Activated CD8-positive, alpha-beta memory T cell treated with anti-CD3 and anti-CD28 coated beads for 36 hours (primary cell): ENCODE results near the gene STAT3. TPM values are rescaled to one million over a fixed set of nuclear protein-coding genes. Genes with fewer than 3 reads are reported as not detected.
"Not testable (repeated sequence)": the region's sequence is repeated elsewhere in the genome, so short reads cannot be mapped to it uniquely, and the experiment has no call there.

Experiments
- CTCF ChIA-PET: fragments of 350-600 bp; sonication (Branson Sonifier 250); formaldehyde crosslinking; loops from one replicate; lab custom pipeline; 2021; ENCODE audit warnings: antibody characterized with exemption; lab: Charles Lee
- POLR2A ChIA-PET: fragments of 350-600 bp; sonication (Branson Sonifier 250); formaldehyde crosslinking; loops from one replicate; lab custom pipeline; 2021; ENCODE audit warnings: antibody characterized with exemption; lab: Charles Lee
- total RNA-seq, 2 experiments: library from RNA; stranded (reverse); gene quantifications; one replicate each; pipeline ENCODE4 v1.2.3, GENCODE V29; 2021

The STAT3 gene
- total RNA-seq = 100 to 1,000 TPM; 179 TPM

DNA sequence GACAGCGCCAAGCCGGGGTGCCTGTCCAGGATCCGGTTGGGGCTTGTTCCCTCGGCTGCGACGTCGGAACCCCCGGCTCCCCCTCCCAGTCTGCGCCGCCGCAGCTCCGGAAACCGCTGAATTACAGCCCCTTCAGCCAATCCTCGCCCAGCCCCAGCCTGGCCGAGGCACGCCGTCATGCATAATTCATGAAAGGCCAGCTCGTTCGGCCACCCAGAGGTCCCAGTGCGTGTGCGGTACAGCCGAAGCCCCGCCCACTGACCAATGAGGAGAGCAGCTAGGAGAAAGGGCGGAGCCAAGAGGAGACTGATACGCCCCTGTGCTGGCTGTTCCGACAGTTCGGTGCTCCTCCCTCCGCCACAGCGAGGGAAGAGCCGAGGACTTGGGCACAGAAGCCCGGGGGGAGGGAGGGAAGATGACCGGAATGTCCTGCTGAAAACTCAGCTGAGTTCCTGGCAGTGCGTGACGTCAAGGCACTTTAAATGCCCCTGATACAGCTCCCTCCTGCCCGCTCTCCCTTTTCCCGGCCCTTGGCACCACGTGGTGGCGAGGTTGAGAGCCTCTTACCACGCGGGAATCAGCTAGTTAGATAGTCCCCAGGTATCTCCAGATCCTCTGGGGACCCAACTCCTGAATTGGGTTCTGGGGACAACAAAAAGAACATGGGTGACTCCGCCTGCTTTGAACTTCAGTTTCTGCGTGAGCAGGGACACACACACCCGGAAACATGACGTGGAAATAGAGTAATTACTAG lies at the start of gene STAT3:
STAT3 (minus strand) TSS at position 62 of the 754 bp plus-strand sequence. CDS start 39,926 bp downstream, outside the sequence.
- ChIA-PET CTCF (interaction anchor here (0.6 to 2.3 kb wide), 19 partner anchors 8 to 142 kb away, joined by 3 to 15 read pairs (median 4); partner anchors contain the start of gene STAT5A), POLR2A (interaction anchor here (0.5 to 1.8 kb wide), 12 partner anchors 10 to 144 kb away, joined by 3 to 19 read pairs (median 4); no protein-coding TSS in a partner anchor)

DNA sequence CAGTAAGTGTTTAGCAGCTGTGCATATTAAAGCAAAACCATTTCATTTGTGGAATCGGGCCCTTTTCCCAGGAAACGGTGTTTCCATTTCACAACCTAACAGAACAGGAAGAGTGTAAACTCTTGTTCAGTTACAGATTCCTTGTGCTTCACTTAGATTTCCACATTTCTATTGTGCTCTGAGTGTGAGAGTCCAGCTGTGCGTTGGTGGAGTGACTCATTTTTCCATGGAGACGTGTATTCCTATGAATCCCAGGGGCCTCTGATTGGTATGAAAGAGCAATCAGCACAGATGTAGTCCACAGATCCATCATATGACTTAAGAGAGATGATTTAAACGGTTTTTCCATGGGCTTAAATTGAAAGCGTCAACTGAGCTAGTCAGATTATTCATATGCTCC lies 48.1 kb upstream of the STAT3 start:
- ChIA-PET CTCF (interaction anchor here (0.9 to 1.0 kb wide), 2 partner anchors 81 to 94 kb away, joined by 3 to 4 read pairs; no protein-coding TSS in a partner anchor), POLR2A (no interaction called here)

DNA sequence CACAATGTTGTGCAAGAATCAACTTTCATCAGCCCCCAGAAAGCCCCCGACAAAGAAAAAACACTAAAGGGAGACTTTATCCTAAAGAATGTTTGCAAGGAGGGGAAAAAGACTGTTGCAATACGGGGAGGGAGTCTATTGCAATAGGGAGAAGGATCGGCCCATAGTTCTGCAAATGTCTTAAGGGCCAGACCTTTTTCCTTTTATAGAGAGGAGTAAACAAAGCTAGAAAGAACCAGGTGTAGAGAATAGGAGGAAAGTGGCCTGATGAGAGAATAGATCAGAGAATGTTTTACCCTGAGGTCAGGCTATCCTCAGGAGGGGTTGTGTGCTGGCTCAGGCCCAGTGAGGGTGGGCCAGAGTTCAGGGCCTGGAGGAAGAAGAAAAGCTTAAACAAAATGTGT lies 43.5 kb upstream of the STAT3 start:
- CTCF ChIA-PET = interaction anchor here (1.1 kb wide), 1 partner anchor 105 kb away, joined by 4 read pairs; the partner anchor contains the start of gene NAGLU
- POLR2A ChIA-PET = no interaction called here

- ChIA-PET CTCF (interaction anchor here (0.7 to 2.7 kb wide), 5 partner anchors 12 to 97 kb away, joined by 3 to 10 read pairs (median 6); no protein-coding TSS in a partner anchor), POLR2A (interaction anchor here (0.7 kb wide), 1 partner anchor 91 kb away, joined by 5 read pairs; no protein-coding TSS in a partner anchor)
These were observed 41.6 kb upstream of the STAT3 start for GRCh38 chr17:42429726-42430447.

DNA sequence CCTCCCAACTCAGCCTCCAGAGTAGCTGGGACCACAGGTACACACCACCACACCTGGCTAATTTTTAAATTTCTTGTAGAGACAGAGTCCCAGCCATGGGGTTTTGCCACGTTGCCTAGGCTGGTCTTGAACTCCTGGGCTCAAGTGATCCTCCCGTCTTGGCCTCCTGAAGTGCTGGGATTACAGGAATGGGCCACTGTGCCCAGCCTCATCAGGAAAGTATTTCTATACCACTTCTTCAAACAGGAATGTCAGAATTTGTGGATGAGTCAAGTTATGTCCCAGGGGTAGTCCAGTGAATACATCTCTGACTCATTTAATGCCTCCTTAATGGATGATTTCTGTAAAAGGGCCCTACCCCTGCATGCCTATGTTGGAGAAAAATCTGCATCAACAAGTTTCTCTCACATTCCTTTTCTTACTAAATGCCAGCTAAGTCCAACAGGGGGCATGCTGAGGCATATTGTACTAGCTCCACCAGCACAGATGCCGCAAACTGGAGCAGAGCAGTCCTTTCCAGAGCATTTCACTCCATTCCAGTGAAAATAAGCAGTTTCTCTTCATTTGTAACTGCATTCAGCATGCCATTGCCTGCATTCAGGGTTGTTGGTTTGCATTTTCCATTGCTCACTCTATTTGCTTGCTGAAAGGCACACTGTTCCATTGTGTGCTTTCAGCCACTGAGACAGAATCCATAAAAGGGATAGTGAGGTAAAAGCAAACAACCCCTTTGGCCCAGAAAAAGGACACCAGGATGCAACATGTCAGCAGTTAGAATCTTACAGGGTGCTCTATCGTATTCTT lies 40.1 kb upstream of the STAT3 start:
- POLR2A ChIA-PET = no interaction called here
- CTCF ChIA-PET = interaction anchor here (0.7 to 2.7 kb wide), 6 partner anchors 9 to 116 kb away, joined by 3 to 10 read pairs (median 5); no protein-coding TSS in a partner anchor

- ChIA-PET CTCF (interaction anchor here (0.7 to 1.2 kb wide), 2 partner anchors 93 to 203 kb away, joined by 3 to 4 read pairs; no protein-coding TSS in a partner anchor), POLR2A (no interaction called here)
These were observed 36.9 kb upstream of the STAT3 start for GRCh38 chr17:42424991-42425610.

DNA sequence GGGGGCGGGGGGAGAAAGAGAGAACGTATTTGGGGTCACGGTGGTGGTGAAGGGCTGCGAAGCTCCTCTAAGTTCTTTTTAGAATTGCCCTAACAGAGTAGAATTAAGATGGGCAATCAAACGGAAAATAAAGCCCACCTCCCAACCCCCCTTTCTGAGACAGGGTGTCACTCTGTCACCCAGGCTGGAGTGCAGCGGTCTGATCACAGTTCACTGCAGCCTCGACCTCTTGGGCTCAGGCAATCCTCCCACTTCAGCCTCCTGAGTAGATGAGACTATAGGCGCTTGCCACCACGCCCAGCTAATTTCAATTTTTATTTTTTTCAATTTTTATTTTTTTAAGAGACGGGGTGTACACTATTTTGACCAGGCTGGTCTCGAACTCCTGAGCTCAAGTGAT lies 35.5 kb upstream of the STAT3 start:
- ChIA-PET POLR2A (interaction anchor here (0.6 kb wide), 1 partner anchor 242 kb away, joined by 8 read pairs; no protein-coding TSS in a partner anchor), CTCF (interaction anchor here (1.0 to 1.7 kb wide), 3 partner anchors 18 to 101 kb away, joined by 3 to 6 read pairs (median 3); no protein-coding TSS in a partner anchor)

DNA sequence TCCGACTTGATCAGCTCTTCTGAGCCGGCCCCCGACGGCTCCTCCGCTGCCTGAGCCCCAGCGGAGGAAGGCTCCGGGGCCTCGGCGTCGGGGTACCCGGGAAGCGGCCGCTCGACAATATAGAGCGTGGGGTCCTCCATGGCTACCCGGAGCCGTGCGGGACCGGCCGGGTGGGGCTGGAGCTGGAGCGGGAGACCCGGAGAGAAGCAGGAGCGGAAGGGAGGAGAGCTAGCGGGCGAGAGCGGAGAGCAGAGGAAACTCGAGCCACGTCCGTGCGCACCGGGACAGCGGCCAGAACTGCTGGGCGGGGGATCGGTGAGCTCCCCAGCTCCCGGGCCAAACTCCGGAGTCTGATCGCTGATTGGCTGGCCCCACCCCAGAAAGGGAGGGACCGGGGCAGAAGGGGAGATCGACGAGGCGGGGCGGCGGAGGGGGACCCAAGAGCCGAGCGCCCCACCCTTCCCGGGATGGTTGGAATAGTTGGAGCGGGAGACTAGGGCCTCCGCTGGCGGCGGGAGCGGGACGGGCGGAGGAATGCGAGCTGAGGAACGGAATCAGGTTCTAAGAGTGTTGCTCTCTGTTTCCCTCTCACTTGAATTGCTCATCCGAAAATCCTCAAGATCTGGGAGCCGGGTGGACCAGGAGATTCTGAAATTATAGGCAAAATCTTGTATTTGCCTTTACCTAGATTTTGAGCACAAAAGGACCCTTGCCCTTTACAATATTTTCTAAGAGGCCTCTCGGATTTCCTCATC lies 34.9 kb upstream of the STAT3 start, which contains the start of gene CAVIN1:
CAVIN1 (minus strand) TSS at position 299 of the 755 bp plus-strand sequence; CDS start at position 140, 159 bp downstream.
- CTCF ChIA-PET = interaction anchor here (1.0 to 1.7 kb wide), 6 partner anchors 17 to 104 kb away, joined by 3 to 9 read pairs (median 4); no protein-coding TSS in a partner anchor
- POLR2A ChIA-PET = interaction anchor here (0.6 to 1.0 kb wide), 3 partner anchors 27 to 242 kb away, joined by 3 to 8 read pairs (median 3); partner anchors contain the start of gene STAT5A

DNA sequence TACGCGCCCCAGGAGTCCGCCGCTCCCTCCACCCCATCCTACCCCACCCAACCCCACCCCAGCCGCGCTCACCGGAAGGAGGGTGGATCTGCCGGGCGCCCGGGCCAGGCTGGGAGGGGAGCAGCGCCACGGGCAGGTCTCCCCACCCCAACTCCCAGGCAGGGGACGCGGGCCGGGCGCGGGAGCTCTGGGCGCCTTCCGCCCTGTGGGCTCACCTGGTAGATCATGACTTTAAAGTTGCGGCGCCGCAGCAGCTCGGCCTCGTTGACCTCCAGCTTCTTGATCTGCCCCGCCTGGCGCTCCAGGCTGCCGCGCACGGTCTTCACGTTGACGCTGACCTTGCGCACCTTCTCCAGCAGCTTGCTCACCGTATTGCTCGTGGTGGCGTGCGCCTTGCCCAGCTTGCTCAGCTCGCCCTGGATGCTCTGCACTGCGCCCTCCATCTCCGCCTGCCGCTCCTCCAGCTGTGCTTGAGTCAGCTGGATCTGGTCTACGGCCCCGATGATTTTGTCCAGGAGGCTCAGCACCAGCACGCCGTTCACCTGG lies 34.2 kb upstream of the STAT3 start:
- ChIA-PET POLR2A (interaction anchor here (0.9 to 1.0 kb wide), 2 partner anchors 26 to 134 kb away, joined by 3 read pairs; partner anchors contain the start of gene STAT5A), CTCF (interaction anchor here (1.0 to 1.7 kb wide), 5 partner anchors 16 to 105 kb away, joined by 3 to 9 read pairs (median 6); no protein-coding TSS in a partner anchor)

GRCh38 chr17:42421507-42422338 lies 33.5 kb upstream of the STAT3 start:
- POLR2A ChIA-PET = interaction anchor here (0.6 to 0.9 kb wide), 2 partner anchors 109 to 133 kb away, joined by 3 read pairs; partner anchors contain the start of gene STAT5A
- CTCF ChIA-PET = interaction anchor here (0.5 to 1.7 kb wide), 6 partner anchors 9 to 105 kb away, joined by 3 to 9 read pairs (median 6); no protein-coding TSS in a partner anchor

DNA sequence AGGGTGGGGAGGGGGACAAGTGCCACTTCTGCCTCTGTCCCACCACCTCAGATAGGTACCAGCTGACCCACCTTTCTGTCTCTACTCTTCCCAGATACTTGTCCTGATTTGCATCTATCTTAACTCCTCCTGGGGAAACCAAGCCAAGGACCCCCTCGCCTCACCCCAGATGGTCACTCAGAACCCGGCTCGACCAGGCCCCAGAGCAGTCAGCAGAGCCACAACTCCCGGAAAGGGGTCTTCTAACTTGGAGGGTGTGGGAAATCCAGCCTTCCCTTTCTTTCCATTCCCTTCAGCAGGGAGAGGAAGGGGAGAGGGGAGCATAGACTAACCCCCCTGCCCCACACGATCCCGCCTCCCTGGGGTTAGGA lies 32.9 kb upstream of the STAT3 start:
- ChIA-PET POLR2A (interaction anchor here (0.6 kb wide), 1 partner anchor 109 kb away, joined by 3 read pairs; no protein-coding TSS in a partner anchor), CTCF (interaction anchor here (0.8 to 1.0 kb wide), 2 partner anchors 72 to 97 kb away, joined by 3 read pairs; no protein-coding TSS in a partner anchor)

DNA sequence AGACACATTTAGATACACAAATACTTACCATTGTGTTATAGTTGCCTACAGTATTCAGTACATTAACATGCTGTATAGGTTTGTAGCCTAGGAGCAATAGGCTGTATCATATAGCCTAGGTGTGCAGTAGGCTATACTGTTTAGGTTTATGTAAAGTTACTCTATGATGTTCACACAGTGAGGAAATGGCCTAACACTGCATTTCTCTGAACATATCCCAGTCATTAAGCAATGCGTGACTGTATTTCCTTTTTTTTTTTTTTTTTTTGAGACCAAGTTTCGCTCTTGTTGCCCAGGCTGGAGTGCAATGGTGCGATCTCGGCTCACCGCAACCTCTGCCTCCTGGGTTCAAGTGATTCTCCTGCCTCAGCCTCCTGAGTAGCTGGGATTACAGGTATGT lies 29.7 kb upstream of the STAT3 start:
- POLR2A ChIA-PET, CTCF ChIA-PET: not testable (repeated sequence)

DNA sequence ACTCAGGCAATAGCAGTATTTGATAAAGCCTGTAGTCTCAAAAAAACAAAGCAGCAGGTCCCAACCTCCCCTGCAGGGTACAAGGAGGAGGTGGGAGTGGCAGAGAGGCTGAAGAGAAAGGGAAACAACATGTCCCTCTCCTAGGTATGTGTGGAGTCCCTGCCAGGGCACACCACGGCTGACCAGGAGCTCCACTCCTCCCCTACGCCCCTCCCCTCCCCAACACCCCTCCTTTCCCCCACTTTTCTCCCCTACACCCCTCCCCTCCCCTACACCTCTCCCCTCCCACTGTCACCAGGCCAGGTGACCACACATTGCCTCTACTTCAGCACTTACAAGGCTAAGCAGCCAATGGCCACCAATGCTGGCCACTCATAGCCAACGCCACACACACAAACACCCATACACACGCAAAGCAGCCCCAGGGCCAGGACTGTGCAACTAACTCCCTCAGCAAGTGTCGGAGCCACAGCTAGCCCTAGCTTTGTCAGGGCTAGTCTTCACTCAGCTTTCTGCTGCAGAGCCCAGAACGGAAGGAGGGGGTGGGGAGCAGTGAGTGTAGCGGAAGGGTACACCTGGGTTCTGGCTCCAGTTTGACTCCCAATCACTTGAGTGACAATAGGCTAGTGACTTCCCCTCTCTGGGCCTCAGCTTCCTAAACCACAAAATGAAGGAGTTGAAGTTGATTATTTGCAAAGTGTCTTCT lies 26.6 kb upstream of the STAT3 start:
- ChIA-PET CTCF (interaction anchor here (0.7 to 2.4 kb wide), 4 partner anchors 12 to 112 kb away, joined by 3 to 9 read pairs (median 4); no protein-coding TSS in a partner anchor), POLR2A (interaction anchor here (0.6 to 0.8 kb wide), 2 partner anchors 122 to 127 kb away, joined by 3 to 6 read pairs; no protein-coding TSS in a partner anchor)

- ChIA-PET POLR2A (no interaction called here), CTCF (interaction anchor here (0.6 to 13.0 kb wide), 4 partner anchors 8 to 96 kb away, joined by 3 to 340 read pairs (median 7); no protein-coding TSS in a partner anchor)
These were observed 25.3 kb upstream of the STAT3 start for GRCh38 chr17:42413464-42414040.
